MCF 10A (cell line): ENCODE data around the gene TECR. TPM values are rescaled to one million over a fixed set of nuclear protein-coding genes. Genes with fewer than 3 reads are reported as not detected.

Source experiments
- microRNA-seq: library from miRNA; unstranded; fragments of <30 nt; microRNA quantifications from one replicate; pipeline ENCODE4 v1.2.0, GENCODE V29; 2022
- total RNA-seq: library from RNA; stranded (reverse); gene quantifications from 2 replicates; pipeline ENCODE4 v1.2.3, GENCODE V29; 2022

Gene TECR
- total RNA-seq, 1 experiment from 2014 or later: 106 TPM

Small RNAs within 50 kb of the gene (microRNA-seq; reads per million reads assigned to microRNA genes)
- gene MIR639: not detected

Other genes with a start within 250 kb of the TECR start
- gene ADGRE5, start 148.2 kb upstream of the TECR start, total RNA-seq: 44.5 and 47.9 TPM in 2 replicates
- 62.1 and 65.4 TPM in 2 replicates for gene DDX39A, start 110.3 kb upstream of the TECR start, total RNA-seq
- 94.8 and 141 TPM in 2 replicates for gene PKN1, start 96.3 kb upstream of the TECR start, total RNA-seq
- 0.29 and 0.42 TPM in 2 replicates for gene PTGER1, start 54.2 kb upstream of the TECR start, total RNA-seq
- gene GIPC1, start 33.5 kb upstream of the TECR start, total RNA-seq: 107 and 108 TPM in 2 replicates
- gene DNAJB1, start 11.2 kb upstream of the TECR start, total RNA-seq: 71.6 and 97.4 TPM in 2 replicates
- gene NDUFB7, start 42.5 kb downstream of the TECR start, total RNA-seq: 153 and 165 TPM in 2 replicates
- not detected in 2 replicates for gene CLEC17A, start 53.5 kb downstream of the TECR start, total RNA-seq
- not detected in 2 replicates for gene ADGRE3, start 145.2 kb downstream of the TECR start, total RNA-seq
- 15.4 and 17.5 TPM in 2 replicates for gene ZNF333, start 160.5 kb downstream of the TECR start, total RNA-seq
- gene ADGRE2, start 249.0 kb downstream of the TECR start, total RNA-seq: 6.9 and 8.0 TPM in 2 replicates